ENCODE measurements around the gene UBR1. TPM values are rescaled to one million over a fixed set of nuclear protein-coding genes. Genes with fewer than 3 reads are reported as not detected.
"Not testable (repeated sequence)": the region's sequence is repeated elsewhere in the genome, so short reads cannot be mapped to it uniquely, and the experiment has no call there.

Gene UBR1
- total RNA-seq, 2 experiments from 2014 or later = 27.8 to 31.8 TPM

DNA sequence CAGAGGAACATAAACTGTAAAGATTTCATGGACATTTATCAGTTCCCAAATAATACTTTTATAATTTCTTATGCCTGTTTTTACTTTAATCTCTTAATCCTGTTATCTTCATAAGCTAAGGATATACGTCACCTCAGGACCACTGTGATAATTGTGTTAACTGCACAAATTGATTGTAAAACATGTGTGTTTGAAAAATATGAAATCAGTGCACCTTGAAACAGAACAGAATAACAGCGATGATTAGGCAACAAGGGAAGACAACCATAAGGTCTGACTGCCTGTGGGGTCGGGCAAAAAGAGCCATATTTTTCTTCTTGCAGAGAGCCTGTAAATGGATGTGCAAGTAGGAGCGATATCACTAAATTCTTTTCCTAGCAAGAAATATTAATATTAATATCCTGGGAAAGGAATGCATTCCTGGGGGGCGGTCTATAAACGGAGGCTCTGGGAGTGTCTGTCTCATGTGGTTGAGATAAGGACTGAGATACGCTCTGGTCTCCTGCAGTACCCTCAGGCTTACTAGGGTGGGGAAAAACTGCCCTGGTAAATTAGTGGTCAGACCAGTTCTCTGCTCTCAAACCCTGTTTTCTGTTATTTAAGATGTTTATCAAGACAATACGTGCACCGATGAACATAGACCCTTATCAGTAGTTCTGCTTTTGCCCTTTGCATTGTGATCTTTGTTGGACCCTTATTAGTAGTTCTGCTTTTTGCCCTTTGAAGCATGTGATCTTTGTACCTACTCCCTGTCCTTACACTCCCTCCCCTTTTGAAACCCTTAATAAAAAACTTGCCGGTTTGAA, 22.5 kb upstream of the UBR1 start:
- H3K27ac Mint-ChIP-seq; H3K36me3 Mint-ChIP-seq (ENCODE audit: low read depth); H3K9me3 Mint-ChIP-seq; POLR2A ChIA-PET; H3K4me3 Mint-ChIP-seq; DNase-seq; CTCF ChIA-PET: not testable (repeated sequence)
- H3K4me1 Mint-ChIP-seq = peaks cover 18% of the 10 kb centered on the region
- H3K27me3 Mint-ChIP-seq = peaks cover 25% of the 10 kb centered on the region

DNA sequence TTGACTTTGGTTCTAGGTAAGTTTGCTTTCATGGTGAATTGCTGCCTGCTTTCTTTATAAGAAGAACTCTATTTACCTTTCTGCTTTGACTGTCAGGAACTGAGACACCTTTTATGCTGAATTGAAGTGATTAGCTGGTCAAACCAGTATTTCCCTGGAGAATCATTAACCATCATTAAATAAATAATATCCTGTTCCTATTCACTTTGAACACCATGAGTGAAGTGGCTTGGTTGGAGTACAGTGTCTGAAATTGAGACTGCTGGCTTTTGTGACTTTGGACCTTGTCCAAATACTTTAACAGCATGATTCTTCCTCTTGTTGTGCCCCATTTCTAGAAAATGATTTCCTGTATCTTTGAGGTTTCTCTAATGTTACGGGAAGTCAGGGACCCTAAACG, 21.9 kb upstream of the UBR1 start:
- peaks cover 20% of the 10 kb centered on the region for H3K4me1 Mint-ChIP-seq
- H3K4me3 Mint-ChIP-seq = no peak overlapping the region
- DNase-seq = no peak
- H3K27ac Mint-ChIP-seq = no peak overlapping the region
- CTCF ChIA-PET = interaction anchor here (1.0 kb wide), 1 partner anchor 23 kb away, joined by 3 read pairs; no protein-coding TSS in a partner anchor
- H3K36me3 Mint-ChIP-seq (ENCODE audit: low read depth) = peaks cover 4% of the 10 kb centered on the region
- H3K27me3 Mint-ChIP-seq = peaks cover 25% of the 10 kb centered on the region
- POLR2A ChIA-PET = no interaction called here
- peaks cover 5% of the 10 kb centered on the region for H3K9me3 Mint-ChIP-seq

DNA sequence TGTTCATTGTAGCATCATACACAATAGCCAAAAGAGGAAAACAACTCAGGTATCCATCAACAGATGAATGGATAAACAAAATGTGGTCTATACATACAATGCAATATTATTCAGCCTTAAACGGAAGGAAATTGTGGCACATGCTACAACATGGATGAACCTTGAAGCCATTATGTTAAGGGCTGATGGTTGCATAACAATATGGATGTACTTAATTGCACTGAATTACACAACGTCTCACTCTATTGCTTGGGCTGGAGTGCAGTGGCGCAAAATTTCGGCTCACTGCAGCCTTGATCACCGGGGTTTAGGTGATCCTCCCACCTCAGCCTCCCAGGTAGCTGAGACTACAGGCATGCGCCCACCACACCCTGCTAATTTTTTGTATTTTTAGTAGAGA, 20.5 kb upstream of the UBR1 start:
- Mint-ChIP-seq H3K4me1 (peaks cover 24% of the 10 kb centered on the region), H3K27me3 (peaks cover 25% of the 10 kb centered on the region), H3K36me3 (ENCODE audit: low read depth) (peaks cover 4% of the 10 kb centered on the region), H3K4me3 (no peak overlapping the region), H3K9me3 (peaks cover 5% of the 10 kb centered on the region), H3K27ac (no peak overlapping the region)
- CTCF ChIA-PET = no interaction called here
- DNase-seq = no peak
- POLR2A ChIA-PET = no interaction called here

DNA sequence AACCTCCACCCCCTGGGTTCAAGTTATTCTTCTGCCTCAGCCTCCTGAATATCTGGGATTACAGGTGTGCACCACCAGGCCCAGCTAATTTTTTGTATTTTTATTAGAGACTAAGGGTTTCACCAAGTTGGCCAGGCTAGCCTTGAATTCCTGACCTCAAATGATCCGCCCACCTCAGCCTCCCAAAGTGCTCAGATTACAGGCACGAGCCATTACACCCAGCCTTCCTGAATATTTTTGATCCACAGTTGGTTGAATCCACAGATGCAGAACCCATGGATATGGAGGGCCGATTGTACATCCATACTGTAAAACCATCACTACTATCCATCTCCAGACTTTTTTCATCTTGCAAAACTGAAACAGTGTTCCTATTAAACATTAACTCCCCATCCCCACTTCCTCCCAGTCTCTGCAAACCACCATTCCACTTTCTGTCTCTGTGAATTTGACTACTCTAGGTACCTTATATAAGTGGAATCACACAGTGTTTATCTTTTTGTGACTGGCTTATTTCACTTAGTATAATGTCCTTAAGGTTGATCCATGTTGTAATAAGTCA, 19.3 kb upstream of the UBR1 start:
- POLR2A ChIA-PET = no interaction called here
- Mint-ChIP-seq H3K4me3 (no peak overlapping the region), H3K27ac (no peak overlapping the region), H3K4me1 (peaks cover 24% of the 10 kb centered on the region), H3K36me3 (ENCODE audit: low read depth) (peaks cover 4% of the 10 kb centered on the region), H3K27me3 (peaks cover 22% of the 10 kb centered on the region), H3K9me3 (peaks cover 5% of the 10 kb centered on the region)
- DNase-seq = no peak
- CTCF ChIA-PET = no interaction called here

DNA sequence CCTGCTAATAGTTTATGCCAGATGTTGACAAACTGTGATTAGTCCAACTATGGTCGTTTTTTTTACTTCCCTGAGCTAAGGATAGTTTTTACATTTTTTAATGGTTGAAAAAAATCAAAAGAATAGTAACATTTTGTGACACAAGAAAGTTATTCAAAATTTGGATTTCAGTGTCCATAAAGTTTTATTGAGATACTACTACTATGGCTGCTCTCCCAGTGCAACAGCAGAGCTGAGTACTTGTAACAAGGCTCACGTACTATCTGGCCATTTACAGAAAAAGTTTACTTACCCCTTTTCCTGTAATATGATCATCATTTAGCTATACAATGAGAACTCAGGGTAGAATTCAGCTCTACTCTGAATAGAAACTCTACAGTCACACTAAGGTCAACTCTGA, 16.0 kb upstream of the UBR1 start:
- Mint-ChIP-seq H3K27me3 (peaks cover 19% of the 10 kb centered on the region), H3K27ac (no peak overlapping the region), H3K9me3 (no peaks in the 10 kb centered on the region), H3K4me3 (peak overlapping the region; percentile 75), H3K4me1 (peaks cover 24% of the 10 kb centered on the region), H3K36me3 (ENCODE audit: low read depth) (peaks cover 2% of the 10 kb centered on the region)
- ChIA-PET CTCF (interaction anchor here (0.5 to 1.4 kb wide), 5 partner anchors 12 to 1428 kb away, joined by 3 to 4 read pairs (median 3); no protein-coding TSS in a partner anchor), POLR2A (no interaction called here)
- no peak for DNase-seq

DNA sequence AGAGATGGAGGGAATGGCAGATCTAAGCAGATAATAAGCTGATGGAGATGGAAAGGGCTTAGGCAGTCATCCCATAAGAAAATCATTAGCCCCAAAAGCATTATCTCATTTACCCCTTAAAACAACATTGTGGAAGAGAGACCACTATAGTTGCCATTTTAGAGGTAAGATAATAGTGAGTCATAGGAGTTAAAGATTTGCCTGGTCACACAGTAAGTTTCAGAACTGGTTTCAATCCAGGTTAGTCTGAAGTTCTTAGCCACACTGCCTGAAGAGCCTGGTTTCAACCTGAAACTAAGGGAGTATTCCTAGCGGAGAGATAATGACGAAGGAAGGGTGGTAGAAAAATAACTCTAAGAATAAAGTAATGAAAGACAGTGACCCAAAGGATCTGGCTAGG, 13.0 kb upstream of the UBR1 start:
- H3K27me3 Mint-ChIP-seq = peaks cover 30% of the 10 kb centered on the region
- CTCF ChIA-PET = interaction anchor here (0.8 kb wide), 2 partner anchors 13 to 15 kb away, joined by 3 read pairs; partner anchors contain the start of gene UBR1

DNA sequence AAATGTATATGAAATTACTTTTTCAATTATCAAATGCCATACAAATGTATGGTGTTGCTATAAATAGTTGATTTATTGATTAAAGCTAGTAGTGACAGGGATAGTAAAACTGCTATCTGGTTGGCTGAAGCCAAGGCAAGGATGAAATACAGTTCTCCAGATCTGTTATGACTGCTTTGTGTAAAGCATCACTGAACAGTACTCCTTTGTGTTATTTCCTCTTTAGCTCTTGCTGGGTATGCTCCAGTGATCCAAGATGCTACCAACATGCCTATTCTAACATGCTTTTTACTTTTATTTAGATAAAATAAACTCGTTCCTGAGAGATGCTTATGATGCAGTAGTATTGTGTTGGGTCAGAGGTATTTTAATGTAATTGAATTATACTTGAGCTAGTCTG, 12.4 kb upstream of the UBR1 start:
- ChIA-PET POLR2A (interaction anchor here (0.7 kb wide), 1 partner anchor 73 kb away, joined by 3 read pairs; no protein-coding TSS in a partner anchor), CTCF (interaction anchor here (0.8 kb wide), 2 partner anchors 12 to 14 kb away, joined by 3 read pairs; partner anchors contain the start of gene UBR1)
- H3K27me3 Mint-ChIP-seq = peaks cover 30% of the 10 kb centered on the region
- H3K4me1 Mint-ChIP-seq = peaks cover 14% of the 10 kb centered on the region
- no peak for DNase-seq
- H3K4me3 Mint-ChIP-seq = no peak overlapping the region
- no peak overlapping the region for H3K27ac Mint-ChIP-seq
- H3K9me3 Mint-ChIP-seq = peaks cover 3% of the 10 kb centered on the region
- H3K36me3 Mint-ChIP-seq (ENCODE audit: low read depth) = peaks cover 1% of the 10 kb centered on the region

More for the DNA sequence above, 13.0 kb upstream of the UBR1 start:
- Mint-ChIP-seq H3K27ac (no peak overlapping the region), H3K4me3 (no peak overlapping the region), H3K36me3 (ENCODE audit: low read depth) (peaks cover 2% of the 10 kb centered on the region), H3K4me1 (peaks cover 18% of the 10 kb centered on the region), H3K9me3 (peaks cover 3% of the 10 kb centered on the region)
- DNase-seq = no peak
- POLR2A ChIA-PET = no interaction called here

DNA sequence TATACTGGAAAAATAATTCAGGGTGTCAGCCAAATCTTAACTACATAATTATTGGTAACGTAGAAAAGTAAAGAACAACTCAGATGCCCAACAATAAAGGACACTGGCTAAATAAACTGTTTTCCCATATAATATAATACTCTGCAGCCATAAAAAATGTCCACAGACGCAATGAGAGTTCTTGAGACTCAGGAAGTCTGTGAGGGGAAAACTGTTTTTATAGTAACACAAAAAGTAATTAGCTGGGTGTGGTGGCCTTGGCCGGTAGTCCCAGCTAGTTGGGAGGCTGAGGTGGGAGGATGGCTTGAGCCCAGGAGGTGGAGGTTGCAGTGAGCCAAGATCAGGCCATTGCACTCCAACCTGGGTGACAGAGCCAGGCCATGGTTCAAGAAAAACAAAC, 5.5 kb upstream of the UBR1 start:
- H3K4me1 Mint-ChIP-seq = peaks cover 7% of the 10 kb centered on the region
- ChIA-PET CTCF (interaction anchor here (0.7 to 1.1 kb wide), 2 partner anchors 9 to 1427 kb away, joined by 3 to 4 read pairs; no protein-coding TSS in a partner anchor), POLR2A (interaction anchor here (0.6 kb wide), 1 partner anchor 73 kb away, joined by 5 read pairs; no protein-coding TSS in a partner anchor)
- no peaks in the 10 kb centered on the region for H3K36me3 Mint-ChIP-seq (ENCODE audit: low read depth)
- H3K4me3 Mint-ChIP-seq = no peak overlapping the region
- no peak overlapping the region for H3K27ac Mint-ChIP-seq
- peaks cover 8% of the 10 kb centered on the region for H3K27me3 Mint-ChIP-seq
- no peak for DNase-seq
- peaks cover 3% of the 10 kb centered on the region for H3K9me3 Mint-ChIP-seq

DNA sequence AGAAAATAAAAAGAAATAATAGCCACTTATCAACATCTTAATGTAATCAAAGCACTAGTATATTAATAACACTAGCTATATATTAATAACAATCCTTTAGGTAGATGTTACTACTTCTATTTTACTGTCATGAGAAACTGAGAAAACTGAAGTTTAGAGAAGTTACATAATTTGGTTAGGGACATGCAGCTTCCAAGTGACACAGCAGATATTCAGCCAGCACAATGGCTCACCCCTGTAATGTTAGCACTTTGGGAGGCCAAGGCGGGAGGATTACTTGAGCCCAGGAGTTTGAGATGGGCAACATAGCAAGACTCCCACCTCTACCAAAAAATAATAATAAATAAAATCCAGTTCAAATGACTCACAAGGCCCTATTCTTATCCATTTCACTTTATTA, 1.9 kb upstream of the UBR1 start:
- DNase-seq = no peak
- H3K27ac Mint-ChIP-seq = no peak overlapping the region
- H3K4me1 Mint-ChIP-seq = peaks cover 32% of the 10 kb centered on the region
- no peak overlapping the region for H3K4me3 Mint-ChIP-seq
- no peaks in the 10 kb centered on the region for H3K9me3 Mint-ChIP-seq
- ChIA-PET POLR2A (no interaction called here), CTCF (interaction anchor here (0.6 kb wide), 1 partner anchor 16 kb away, joined by 7 read pairs; no protein-coding TSS in a partner anchor)
- H3K27me3 Mint-ChIP-seq = no peaks in the 10 kb centered on the region
- peaks cover 21% of the 10 kb centered on the region for H3K36me3 Mint-ChIP-seq (ENCODE audit: low read depth)

DNA sequence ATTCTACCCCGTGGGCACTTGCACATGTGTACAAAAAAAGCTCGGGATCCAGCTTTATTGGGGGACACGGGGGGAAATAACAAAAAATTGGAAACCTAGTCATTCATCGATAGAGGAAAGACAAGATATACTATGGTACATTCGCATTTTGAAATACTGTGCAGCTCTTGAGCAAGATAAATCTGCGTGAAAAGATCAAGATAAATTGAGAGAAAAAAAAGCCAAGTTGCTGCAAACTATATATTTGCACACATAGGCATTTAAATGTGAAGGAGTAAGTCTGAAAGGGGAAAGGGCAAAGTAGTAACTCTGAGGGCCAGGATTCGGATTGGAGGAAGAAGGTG, 620 bp upstream of the UBR1 start:
- ChIA-PET POLR2A (interaction anchor here (0.7 kb wide), 1 partner anchor 16 kb away, joined by 3 read pairs; no protein-coding TSS in a partner anchor), CTCF (interaction anchor here (0.8 to 1.3 kb wide), 6 partner anchors 11 to 30 kb away, joined by 3 to 5 read pairs (median 4); partner anchors contain the start of gene TMEM62)
- Mint-ChIP-seq H3K4me1 (peaks cover 43% of the 10 kb centered on the region), H3K9me3 (no peaks in the 10 kb centered on the region), H3K4me3 (peak overlapping the region; percentile 94), H3K36me3 (ENCODE audit: low read depth) (peaks cover 29% of the 10 kb centered on the region), H3K27me3 (no peaks in the 10 kb centered on the region), H3K27ac (peak overlapping the region; percentile 97)
- no peak for DNase-seq

DNA sequence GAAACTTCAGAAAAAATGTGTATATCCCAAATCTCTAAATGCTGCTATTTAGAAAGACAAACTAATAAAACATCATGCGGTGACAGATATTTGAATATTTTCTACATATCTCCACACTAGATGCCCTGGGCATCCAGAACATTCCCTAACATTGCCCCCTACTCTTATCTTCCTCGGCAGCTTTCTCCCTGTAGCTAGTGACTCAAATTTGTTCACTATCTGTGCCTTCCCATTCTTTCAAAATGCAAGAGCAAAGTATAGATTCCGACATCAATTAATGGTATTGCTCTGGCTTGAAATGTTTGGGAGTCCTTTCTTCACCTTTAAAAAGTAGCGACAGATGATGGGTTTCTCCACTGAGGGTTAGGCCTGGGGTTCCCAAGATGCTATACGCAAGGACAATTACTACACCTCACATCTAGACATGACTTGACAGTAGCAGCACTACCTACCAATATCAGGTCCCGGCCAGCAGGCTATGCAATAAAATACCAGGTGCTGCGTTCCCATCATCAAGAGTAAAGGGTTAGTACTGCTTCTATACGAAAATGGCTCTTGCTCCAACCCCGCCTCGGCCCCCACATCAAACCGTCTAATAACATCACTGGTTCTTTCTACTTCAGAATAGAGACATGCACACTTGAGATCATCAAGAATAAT, 631 bp downstream of the UBR1 start:
- Mint-ChIP-seq H3K36me3 (ENCODE audit: low read depth) (peaks cover 40% of the 10 kb centered on the region), H3K4me3 (peak overlapping the region; percentile 94), H3K4me1 (peaks cover 52% of the 10 kb centered on the region), H3K27ac (peak overlapping the region; percentile 97), H3K27me3 (no peaks in the 10 kb centered on the region), H3K9me3 (no peaks in the 10 kb centered on the region)
- DNase-seq = peak; percentile 44
- ChIA-PET CTCF (interaction anchor here (1.2 kb wide), 1 partner anchor 22 kb away, joined by 3 read pairs; no protein-coding TSS in a partner anchor), POLR2A (no interaction called here)

DNA sequence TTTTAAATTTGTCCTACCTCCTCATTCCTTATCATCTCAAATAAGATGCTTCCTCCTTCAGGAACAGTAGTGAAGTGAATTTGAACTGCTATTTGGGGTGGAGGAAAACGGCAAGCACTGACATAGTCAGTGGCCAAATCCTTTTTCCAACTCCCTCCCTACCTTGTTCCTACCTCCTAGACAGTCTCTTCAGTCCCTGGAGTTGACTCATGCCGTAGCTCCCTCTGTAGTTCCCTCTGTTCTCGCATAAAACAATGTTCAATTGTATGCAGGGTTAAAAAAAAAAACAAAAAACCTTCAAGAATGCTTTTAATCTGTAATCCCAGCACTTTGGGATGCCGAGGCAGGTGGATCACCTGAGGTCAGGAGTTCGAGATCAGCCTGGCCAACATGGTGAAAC, 1.4 kb downstream of the UBR1 start:
- POLR2A ChIA-PET = no interaction called here
- peaks cover 45% of the 10 kb centered on the region for H3K36me3 Mint-ChIP-seq (ENCODE audit: low read depth)
- H3K4me1 Mint-ChIP-seq = peaks cover 56% of the 10 kb centered on the region
- DNase-seq = no peak
- H3K9me3 Mint-ChIP-seq = no peaks in the 10 kb centered on the region
- no peaks in the 10 kb centered on the region for H3K27me3 Mint-ChIP-seq
- CTCF ChIA-PET = interaction anchor here (0.8 to 1.7 kb wide), 3 partner anchors 14 to 23 kb away, joined by 3 read pairs; no protein-coding TSS in a partner anchor
- peak overlapping the region; percentile 26 for H3K27ac Mint-ChIP-seq
- peak overlapping the region; percentile 44 for H3K4me3 Mint-ChIP-seq

DNA sequence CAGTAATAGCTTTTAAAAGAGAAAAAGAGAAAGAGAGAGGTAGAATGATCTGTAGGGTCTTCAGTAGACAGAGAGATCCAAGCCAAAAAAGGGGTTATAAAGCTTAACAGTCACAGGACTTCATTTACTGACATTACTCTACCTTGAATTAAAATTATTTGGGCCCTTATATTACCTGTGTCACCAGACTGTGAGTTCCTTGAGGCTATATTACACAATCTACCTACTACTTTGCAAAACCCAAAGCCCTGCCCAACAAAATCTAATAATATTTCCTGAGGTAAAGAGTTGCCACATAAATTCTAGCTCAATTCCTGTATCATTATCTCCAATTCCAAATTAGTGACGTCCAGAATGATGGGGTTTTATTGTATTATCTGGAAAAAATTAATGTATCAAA, 1.9 kb downstream of the UBR1 start:
- H3K4me3 Mint-ChIP-seq = peak overlapping the region; percentile 15

More for the DNA sequence above, 1.9 kb downstream of the UBR1 start:
- H3K27ac Mint-ChIP-seq = no peak overlapping the region
- no peaks in the 10 kb centered on the region for H3K9me3 Mint-ChIP-seq
- ChIA-PET POLR2A (no interaction called here), CTCF (interaction anchor here (0.8 to 1.7 kb wide), 4 partner anchors 14 to 23 kb away, joined by 3 read pairs; no protein-coding TSS in a partner anchor)
- no peak for DNase-seq
- H3K4me1 Mint-ChIP-seq = peaks cover 56% of the 10 kb centered on the region
- no peaks in the 10 kb centered on the region for H3K27me3 Mint-ChIP-seq
- peaks cover 45% of the 10 kb centered on the region for H3K36me3 Mint-ChIP-seq (ENCODE audit: low read depth)
